ENCODE data around the gene ATOH8.
A peak's percentile ranks its signal among the peaks of the same experiment; 100 is the strongest.

ATOH8 gene

GRCh38 chr2:85753525-85754312 is at the start of gene ATOH8:
Gene ATOH8 (plus strand): TSS chr2:85753991. CDS start chr2:85754190, 199 bp downstream.
- Histone ChIP-seq H3K36me3 (ENCODE audit: insufficient read depth, low read length) (no peaks in the 10 kb centered on the region), H3K9me3 (ENCODE audit: control insufficient read depth, insufficient read depth, low read length) (no peaks in the 10 kb centered on the region), H3K9ac (ENCODE audit: low read depth, low read length) (peak within 1 kb of the TSS; percentile 69), H3K4me1 (ENCODE audit: insufficient read depth, low read length) (peaks cover 5% of the 10 kb centered on the region; the same call in 1 of the 2 replicates)

- H3K9me3 ChIP-seq (ENCODE audit: control insufficient read depth, insufficient read depth, low read length): no peaks in the 10 kb centered on the region
- no peak overlapping the region for H3K9ac ChIP-seq (ENCODE audit: low read depth, low read length)
- no peaks in the 10 kb centered on the region for H3K36me3 ChIP-seq (ENCODE audit: insufficient read depth, low read length)
- H3K4me1 ChIP-seq (ENCODE audit: insufficient read depth, low read length): peaks cover 37% of the 10 kb centered on the region
Observed at GRCh38 chr2:85704038-85704437, 49.8 kb upstream of the ATOH8 start.

- Histone ChIP-seq H3K9ac (ENCODE audit: low read depth, low read length) (no peak overlapping the region; the same call in 1 of the 2 replicates), H3K4me1 (ENCODE audit: insufficient read depth, low read length) (peaks cover 37% of the 10 kb centered on the region), H3K36me3 (ENCODE audit: insufficient read depth, low read length) (no peaks in the 10 kb centered on the region), H3K9me3 (ENCODE audit: control insufficient read depth, insufficient read depth, low read length) (no peaks in the 10 kb centered on the region)
Observed at GRCh38 chr2:85704800-85705679, 48.8 kb upstream of the ATOH8 start.

- peaks cover 37% of the 10 kb centered on the region for H3K4me1 ChIP-seq (ENCODE audit: insufficient read depth, low read length)
- no peak overlapping the region for H3K9ac ChIP-seq (ENCODE audit: low read depth, low read length)
- no peaks in the 10 kb centered on the region for H3K36me3 ChIP-seq (ENCODE audit: insufficient read depth, low read length)
- no peaks in the 10 kb centered on the region for H3K9me3 ChIP-seq (ENCODE audit: control insufficient read depth, insufficient read depth, low read length)
Observed at GRCh38 chr2:85705680-85706039, 48.1 kb upstream of the ATOH8 start.

- Histone ChIP-seq H3K9me3 (ENCODE audit: control insufficient read depth, insufficient read depth, low read length) (no peaks in the 10 kb centered on the region), H3K9ac (ENCODE audit: low read depth, low read length) (no peak overlapping the region), H3K36me3 (ENCODE audit: insufficient read depth, low read length) (no peaks in the 10 kb centered on the region), H3K4me1 (ENCODE audit: insufficient read depth, low read length) (peaks cover 33% of the 10 kb centered on the region)
Observed at GRCh38 chr2:85706063-85706462, 47.7 kb upstream of the ATOH8 start.

- no peaks in the 10 kb centered on the region for H3K9me3 ChIP-seq (ENCODE audit: control insufficient read depth, insufficient read depth, low read length)
- no peaks in the 10 kb centered on the region for H3K36me3 ChIP-seq (ENCODE audit: insufficient read depth, low read length)
- H3K4me1 ChIP-seq (ENCODE audit: insufficient read depth, low read length): peaks cover 28% of the 10 kb centered on the region
- no peak overlapping the region for H3K9ac ChIP-seq (ENCODE audit: low read depth, low read length)
Observed at GRCh38 chr2:85706599-85707296, 47.0 kb upstream of the ATOH8 start.

- Histone ChIP-seq H3K9ac (ENCODE audit: low read depth, low read length) (no peak overlapping the region), H3K36me3 (ENCODE audit: insufficient read depth, low read length) (no peaks in the 10 kb centered on the region), H3K9me3 (ENCODE audit: control insufficient read depth, insufficient read depth, low read length) (no peaks in the 10 kb centered on the region), H3K4me1 (ENCODE audit: insufficient read depth, low read length) (peaks cover 23% of the 10 kb centered on the region)
Observed at GRCh38 chr2:85707304-85707703, 46.5 kb upstream of the ATOH8 start.

- no peak overlapping the region for H3K9ac ChIP-seq (ENCODE audit: low read depth, low read length)
- no peaks in the 10 kb centered on the region for H3K9me3 ChIP-seq (ENCODE audit: control insufficient read depth, insufficient read depth, low read length)
- H3K4me1 ChIP-seq (ENCODE audit: insufficient read depth, low read length): peaks cover 15% of the 10 kb centered on the region
- H3K36me3 ChIP-seq (ENCODE audit: insufficient read depth, low read length): no peaks in the 10 kb centered on the region
Observed at GRCh38 chr2:85708641-85709040, 45.1 kb upstream of the ATOH8 start.

GRCh38 chr2:85709401-85709811 is 44.4 kb upstream of the ATOH8 start:
- H3K9ac ChIP-seq (ENCODE audit: low read depth, low read length): no peak overlapping the region
- no peaks in the 10 kb centered on the region for H3K36me3 ChIP-seq (ENCODE audit: insufficient read depth, low read length)
- peaks cover 15% of the 10 kb centered on the region for H3K4me1 ChIP-seq (ENCODE audit: insufficient read depth, low read length)
- no peaks in the 10 kb centered on the region for H3K9me3 ChIP-seq (ENCODE audit: control insufficient read depth, insufficient read depth, low read length)

- Histone ChIP-seq H3K36me3 (ENCODE audit: insufficient read depth, low read length) (no peaks in the 10 kb centered on the region), H3K4me1 (ENCODE audit: insufficient read depth, low read length) (peaks cover 5% of the 10 kb centered on the region), H3K9me3 (ENCODE audit: control insufficient read depth, insufficient read depth, low read length) (no peaks in the 10 kb centered on the region), H3K9ac (ENCODE audit: low read depth, low read length) (no peak overlapping the region)
Observed at GRCh38 chr2:85710687-85711577, 42.9 kb upstream of the ATOH8 start.

- Histone ChIP-seq H3K4me1 (ENCODE audit: insufficient read depth, low read length) (no peaks in the 10 kb centered on the region), H3K36me3 (ENCODE audit: insufficient read depth, low read length) (no peaks in the 10 kb centered on the region), H3K9ac (ENCODE audit: low read depth, low read length) (no peak overlapping the region), H3K9me3 (ENCODE audit: control insufficient read depth, insufficient read depth, low read length) (no peaks in the 10 kb centered on the region)
Observed at GRCh38 chr2:85711578-85712060, 42.2 kb upstream of the ATOH8 start.

- no peaks in the 10 kb centered on the region for H3K4me1 ChIP-seq (ENCODE audit: insufficient read depth, low read length)
- no peak overlapping the region for H3K9ac ChIP-seq (ENCODE audit: low read depth, low read length)
- no peaks in the 10 kb centered on the region for H3K9me3 ChIP-seq (ENCODE audit: control insufficient read depth, insufficient read depth, low read length)
- no peaks in the 10 kb centered on the region for H3K36me3 ChIP-seq (ENCODE audit: insufficient read depth, low read length)
Observed at GRCh38 chr2:85712336-85712735, 41.5 kb upstream of the ATOH8 start.

GRCh38 chr2:85712849-85713612 is 40.8 kb upstream of the ATOH8 start:
- H3K36me3 ChIP-seq (ENCODE audit: insufficient read depth, low read length): no peaks in the 10 kb centered on the region

More at GRCh38 chr2:85712849-85713612, 40.8 kb upstream of the ATOH8 start:
- no peaks in the 10 kb centered on the region for H3K9me3 ChIP-seq (ENCODE audit: control insufficient read depth, insufficient read depth, low read length)
- no peaks in the 10 kb centered on the region for H3K4me1 ChIP-seq (ENCODE audit: insufficient read depth, low read length)
- no peak overlapping the region for H3K9ac ChIP-seq (ENCODE audit: low read depth, low read length)
